ENCODE data around the gene RSPH1.

RSPH1 gene

GRCh38 chr21:42447732-42448131, 48.3 kb downstream of the RSPH1 start:
- TF ChIP-seq CTCF (IDR thresholded peaks at IDR 0.05), result no peak
- Histone ChIP-seq H3K27ac (no peak overlapping the region), H3K4me3 (no peak overlapping the region)
- DNase-seq (ENCODE audit: low spot score), result no peak

GRCh38 chr21:42447182-42447581, 48.8 kb downstream of the RSPH1 start:
- no peak for DNase-seq (ENCODE audit: low spot score)
- no peak for TF ChIP-seq CTCF (IDR thresholded peaks at IDR 0.05)
- Histone ChIP-seq H3K4me3 (no peak overlapping the region), H3K27ac (no peak overlapping the region)

- Histone ChIP-seq H3K4me3 (no peak overlapping the region), H3K27ac (no peak overlapping the region)
- no peak for TF ChIP-seq CTCF (IDR thresholded peaks at IDR 0.05)
- DNase-seq (ENCODE audit: low spot score), result no peak
These were observed 49.5 kb downstream of the RSPH1 start for GRCh38 chr21:42446531-42446930.

GRCh38 chr21:42445311-42445710, 50.7 kb downstream of the RSPH1 start:
- no peak for TF ChIP-seq CTCF (IDR thresholded peaks at IDR 0.05)
- DNase-seq (ENCODE audit: low spot score), result no peak
- no peak overlapping the region for H3K27ac ChIP-seq
- no peak overlapping the region for H3K4me3 ChIP-seq

GRCh38 chr21:42444745-42445059, 51.3 kb downstream of the RSPH1 start:
- DNase-seq (ENCODE audit: low spot score), result no peak
- Histone ChIP-seq H3K27ac (no peak overlapping the region), H3K4me3 (no peak overlapping the region)
- TF ChIP-seq CTCF (IDR thresholded peaks at IDR 0.05), result no peak

GRCh38 chr21:42443876-42444744, 51.9 kb downstream of the RSPH1 start:
- DNase-seq (ENCODE audit: low spot score), result no peak
- H3K4me3 ChIP-seq, result no peak overlapping the region
- H3K27ac ChIP-seq, result no peak overlapping the region
- no peak for TF ChIP-seq CTCF (IDR thresholded peaks at IDR 0.05)

GRCh38 chr21:42443181-42443785, 52.7 kb downstream of the RSPH1 start:
- Histone ChIP-seq H3K4me3 (no peak overlapping the region), H3K27ac (no peak overlapping the region)
- DNase-seq (ENCODE audit: low spot score), result no peak
- TF ChIP-seq CTCF (IDR thresholded peaks at IDR 0.05), result no peak
